ENCODE data around the gene PRX.

Gene PRX

DNA sequence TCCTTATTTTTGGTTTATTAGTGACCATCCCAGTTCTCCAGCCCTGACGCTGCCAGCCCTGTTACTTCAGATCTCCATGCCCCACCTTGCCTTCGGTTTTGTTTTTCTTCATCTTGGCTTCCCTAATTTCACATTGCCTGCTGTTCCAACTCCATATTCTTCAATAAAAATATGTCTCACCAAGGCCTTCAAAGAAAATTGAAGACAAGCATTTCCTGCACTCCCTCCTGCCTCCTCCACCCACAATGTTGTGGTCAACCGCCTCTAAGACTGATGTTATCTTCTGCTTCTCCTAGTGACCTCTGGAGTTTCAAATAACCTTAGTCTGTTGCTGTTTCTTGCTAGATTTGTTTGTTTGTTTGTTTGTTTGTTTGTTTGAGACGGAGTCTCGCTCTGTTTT is 50.1 kb downstream of the PRX start:
- DNase-seq = no peak

DNA sequence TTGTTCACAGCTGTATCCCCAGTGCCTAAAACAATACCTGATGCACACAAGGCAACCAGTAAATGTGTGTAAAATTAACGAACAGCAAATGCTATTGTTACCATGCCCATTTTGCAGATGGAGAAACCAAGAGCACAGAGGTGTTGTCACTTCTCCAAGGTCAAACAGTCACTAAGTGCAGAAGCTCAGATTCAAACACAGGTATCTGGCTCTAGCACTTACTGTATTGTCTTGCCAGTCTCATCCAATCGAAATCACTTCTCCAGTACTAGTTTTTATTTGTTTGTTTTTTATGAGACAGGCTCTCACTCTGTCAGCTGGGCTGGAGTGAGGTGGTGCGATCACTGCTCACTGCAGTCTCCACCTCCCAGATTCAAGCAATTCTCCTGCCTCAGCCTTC is 51.0 kb downstream of the PRX start:
- no peak for DNase-seq

DNA sequence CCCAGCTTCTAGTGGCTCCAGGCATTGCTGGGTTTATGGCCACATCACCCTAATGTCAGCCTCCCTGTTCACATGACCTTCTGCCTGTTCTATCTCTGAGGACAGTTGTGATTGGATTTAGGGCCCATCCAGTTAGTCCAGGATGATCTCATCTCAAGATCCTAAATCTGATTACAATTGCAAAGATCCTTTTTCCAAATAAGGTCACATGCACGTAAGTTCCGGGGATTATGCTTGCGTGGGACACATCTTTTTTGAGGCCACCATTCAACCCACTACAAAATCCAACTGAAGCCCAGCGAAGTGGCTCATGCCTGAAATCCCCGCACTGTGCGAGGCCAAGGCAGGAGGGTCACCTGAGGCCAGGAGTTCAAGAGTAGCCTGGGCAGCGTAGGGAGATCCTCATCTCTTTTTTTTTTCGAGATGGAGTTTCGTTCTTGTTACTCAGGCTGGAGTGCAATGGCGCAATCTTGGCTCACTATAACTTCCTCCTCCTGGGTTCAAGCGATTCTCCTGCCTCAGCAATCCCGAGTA is 52.4 kb downstream of the PRX start:
- DNase-seq = no peak

DNA sequence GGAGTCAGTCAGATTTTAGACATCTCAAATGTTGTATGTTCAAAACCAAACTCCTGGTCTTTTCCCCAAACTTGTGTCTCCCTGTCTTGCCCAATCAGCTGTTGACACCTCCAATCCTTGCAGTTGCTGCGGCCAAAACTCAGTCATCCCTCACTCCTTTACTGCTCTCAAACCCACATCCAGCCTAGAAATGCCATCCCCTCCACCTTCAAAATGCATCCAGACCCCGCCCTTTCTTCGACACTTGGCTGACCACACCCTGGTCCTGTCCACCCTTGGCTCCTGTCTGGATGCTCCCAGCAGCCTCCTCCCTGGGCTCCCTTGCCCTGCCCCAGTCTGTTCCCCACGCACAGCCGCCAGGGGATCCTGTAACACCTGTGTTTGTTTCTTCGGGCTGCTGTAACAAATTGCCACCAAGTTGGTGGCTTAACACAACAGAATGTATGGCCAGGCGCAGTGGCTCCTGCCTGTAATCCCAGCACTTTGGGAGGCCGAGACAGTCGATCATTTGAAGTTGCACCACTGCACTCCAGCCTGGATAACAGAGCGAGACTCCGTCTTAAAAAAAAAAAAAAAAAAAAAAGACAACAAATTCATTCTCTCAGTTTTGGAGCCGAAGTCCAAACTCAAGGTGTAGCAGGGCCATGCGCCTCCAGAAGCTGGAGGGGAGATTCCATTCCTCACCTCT is 53.0 kb downstream of the PRX start:
- DNase-seq = no peak

DNA sequence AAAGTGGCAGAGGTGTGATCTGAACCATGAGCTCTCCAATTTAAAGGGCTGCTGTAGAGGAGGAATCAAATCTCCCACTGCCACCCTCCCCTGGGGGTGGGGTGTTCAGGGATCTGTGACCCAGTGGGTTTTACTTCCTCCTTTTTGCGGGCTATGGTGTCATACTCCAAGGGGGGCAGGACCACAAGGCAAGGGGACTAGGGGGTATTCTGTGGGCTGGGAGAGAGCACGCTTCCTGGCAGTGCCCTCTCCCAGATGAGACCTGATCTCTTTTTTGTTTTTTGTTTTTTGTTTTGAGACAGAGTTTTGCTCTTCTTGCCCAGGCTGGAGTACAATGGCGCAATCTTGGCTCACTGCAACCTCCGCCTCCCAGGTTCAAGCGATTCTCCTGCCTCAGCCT is 54.4 kb downstream of the PRX start:
- DNase-seq = no peak

DNA sequence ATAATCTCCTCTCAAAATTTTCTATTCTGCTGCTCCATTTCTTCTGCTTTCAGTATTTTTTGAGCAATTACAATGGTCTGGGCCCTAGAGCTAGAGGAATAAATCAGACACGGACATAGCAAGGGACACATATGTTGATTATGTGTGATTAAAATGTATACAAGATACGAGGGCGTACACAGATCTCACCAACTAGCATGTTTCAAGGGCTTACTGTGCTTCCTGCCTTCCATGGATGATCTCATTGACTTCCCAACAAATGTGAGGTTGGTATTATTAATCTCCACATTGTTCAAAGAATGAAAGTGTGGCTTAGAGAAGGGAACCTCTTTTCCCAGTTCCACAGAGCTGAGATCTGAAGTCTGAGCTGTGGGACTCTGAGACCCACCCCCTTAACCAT is 55.5 kb downstream of the PRX start:
- no peak for DNase-seq

DNA sequence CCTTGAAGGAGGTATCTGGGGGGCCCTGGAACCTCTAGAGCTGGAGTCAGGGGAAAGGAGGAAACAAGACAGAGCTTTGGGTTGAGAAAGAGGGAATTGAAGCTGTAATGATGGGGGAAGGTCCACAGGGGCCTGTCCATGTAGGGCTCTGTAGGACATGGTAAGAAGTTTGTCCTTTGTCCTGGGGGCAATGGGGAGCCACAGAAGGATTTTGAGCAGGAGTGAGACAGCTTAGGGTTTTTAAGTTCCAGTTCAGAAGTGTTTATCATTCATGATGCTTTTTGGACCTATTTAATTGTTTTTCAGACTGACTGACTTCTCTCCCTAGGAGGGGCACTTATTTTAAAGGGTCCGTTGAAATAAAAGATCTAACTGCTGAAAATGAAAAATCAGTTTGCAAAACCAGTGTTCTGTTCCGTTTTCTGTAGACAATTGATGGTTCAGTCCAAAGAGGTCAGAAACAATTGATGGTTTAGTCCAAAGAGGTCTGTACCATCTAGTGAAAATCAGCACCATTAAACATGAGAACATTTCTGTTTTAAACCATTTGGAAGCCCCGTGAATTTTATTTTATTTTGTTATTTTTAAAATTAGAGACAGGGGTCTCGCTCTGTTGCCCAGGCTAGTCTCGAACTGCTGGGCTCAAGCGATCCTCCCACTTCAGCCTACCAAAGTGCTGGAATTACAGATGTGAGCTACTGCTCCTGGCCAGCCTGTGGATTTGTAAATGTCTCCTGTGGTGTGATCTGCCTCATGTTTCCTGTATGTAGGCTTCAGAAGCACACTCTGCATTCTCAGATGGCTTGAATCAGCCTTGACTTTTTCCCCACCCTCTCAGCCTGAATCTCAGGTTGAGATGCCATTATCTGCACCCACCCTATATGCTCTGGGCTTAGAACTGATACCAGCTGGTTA is 56.2 kb downstream of the PRX start:
- DNase-seq = no peak

DNA sequence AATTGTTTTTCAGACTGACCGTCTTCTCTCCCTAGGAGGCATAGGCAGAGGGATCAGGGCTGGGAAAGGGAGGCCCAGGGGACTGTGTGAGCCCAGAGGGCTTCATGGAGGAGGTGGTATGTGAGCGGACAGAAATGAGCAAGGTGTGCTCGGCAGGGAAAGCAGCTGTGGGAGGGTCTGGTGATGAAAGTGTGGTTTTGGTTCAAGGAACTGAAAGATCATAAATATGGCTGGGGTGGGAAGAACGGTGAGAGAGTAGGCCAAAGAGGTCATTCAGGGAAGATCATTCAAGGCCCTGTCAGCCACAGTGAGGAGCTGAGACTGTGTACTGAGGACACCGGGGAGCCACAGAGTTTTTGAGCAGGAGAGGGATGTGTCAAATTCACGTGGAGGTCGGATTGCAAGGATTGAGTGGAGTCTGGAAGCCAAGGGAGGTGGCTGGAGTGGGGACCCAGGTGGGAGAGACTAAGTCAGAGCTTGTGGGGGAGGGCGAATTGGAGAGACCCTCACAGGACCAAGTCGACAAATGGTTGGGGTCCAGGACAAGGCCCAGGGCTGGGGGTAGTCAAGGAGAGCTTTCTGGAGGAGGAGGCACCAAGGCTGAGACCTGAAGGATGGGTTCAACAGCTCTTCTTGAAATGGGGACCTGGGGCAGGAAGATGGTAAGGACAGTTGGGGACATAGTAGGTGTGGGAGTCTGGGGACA is 57.0 kb downstream of the PRX start:
- DNase-seq = no peak

DNA sequence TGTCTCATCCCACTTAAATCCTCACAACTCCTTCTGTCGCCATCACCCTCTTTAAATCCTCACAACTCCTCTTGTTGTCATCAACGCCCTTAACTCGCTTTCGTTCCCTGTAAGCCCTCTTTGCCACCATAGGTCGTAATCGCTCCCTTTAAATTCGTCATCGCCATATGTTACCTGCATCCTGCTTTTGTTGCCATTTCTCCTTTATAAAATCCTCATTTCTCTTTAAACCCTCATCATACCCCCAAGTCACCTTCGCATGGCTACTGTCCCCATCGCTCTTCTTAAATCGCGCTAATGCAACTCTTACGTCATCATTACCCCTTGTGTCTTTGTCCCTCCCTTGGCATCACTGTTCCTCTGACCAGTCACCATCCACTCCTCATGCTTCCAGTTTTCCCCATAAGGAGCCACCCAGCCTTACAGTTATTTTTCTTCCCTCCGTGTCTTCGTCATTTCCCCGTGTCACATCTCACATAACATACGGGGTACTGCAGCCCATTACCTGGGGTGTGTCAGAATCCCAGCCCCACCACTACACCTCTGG is 64.1 kb downstream of the PRX start:
- no peak for DNase-seq

DNA sequence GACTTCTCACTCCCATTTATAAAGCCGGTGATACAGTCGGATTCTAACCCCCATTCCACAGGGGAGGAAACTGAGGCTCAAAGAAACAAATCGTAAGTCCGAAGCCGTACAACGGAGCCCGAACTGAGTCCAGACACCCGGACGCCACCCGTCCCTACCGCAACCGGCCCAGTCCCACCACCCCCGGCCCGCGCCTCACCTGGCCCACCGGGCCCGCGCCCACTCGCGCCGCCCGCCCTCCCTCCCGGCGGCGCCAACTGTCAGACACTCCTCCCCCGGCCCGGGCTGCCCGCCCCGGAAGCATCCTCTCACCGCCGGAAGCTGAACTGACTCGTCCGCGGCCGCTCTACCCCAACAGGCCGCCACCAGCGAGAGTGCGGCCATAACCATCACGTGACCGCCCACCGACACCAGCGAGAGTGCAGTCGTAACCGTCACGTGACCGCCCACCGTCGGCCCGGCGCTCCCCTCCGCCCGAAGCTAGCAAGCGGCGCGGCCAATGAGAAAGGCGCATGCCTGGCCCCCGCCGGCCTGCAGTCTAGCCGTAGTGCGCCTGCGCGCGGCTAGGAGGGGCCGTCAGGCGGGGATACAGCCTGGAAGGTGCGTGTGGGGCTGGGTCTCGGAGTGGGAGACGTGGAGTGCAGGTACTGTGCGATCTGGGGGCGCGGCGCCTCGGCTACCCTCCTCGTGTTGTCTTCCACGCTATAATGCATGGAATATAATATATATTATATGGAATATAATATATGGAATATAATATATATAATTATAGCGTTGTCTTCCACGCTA is 64.9 kb downstream of the PRX start, which contains the start of the genes C19orf47 and PLD3:
Gene C19orf47 (minus strand): TSS at position 273 of the 789 bp plus-strand sequence. CDS start 6,540 bp downstream, outside the sequence.
Gene PLD3 (plus strand): TSS at position 571 of the 789 bp plus-strand sequence. CDS start 17,789 bp downstream, outside the sequence.
- DNase-seq = peak; percentile 94

DNA sequence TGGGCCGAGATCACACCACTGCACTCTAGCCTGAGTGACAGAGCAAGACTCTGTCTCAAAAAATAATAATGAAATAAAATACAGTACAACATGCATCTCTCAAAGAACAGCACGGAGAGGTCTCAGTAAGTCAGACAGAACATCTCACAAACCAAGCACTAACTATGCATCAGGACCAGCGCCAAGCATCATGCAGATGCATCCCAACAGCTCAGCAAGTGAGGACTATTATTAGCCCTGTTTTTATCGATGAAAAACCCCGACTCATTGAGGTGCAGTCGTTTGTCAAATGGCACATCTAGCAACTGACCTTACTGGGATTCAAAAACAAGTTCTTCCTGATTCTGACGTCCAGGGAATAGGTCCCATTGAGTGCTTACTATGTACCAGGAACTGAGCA is 68.8 kb downstream of the PRX start:
- DNase-seq = no peak
